GM12892 (cell line): ENCODE measurements around the gene ARHGAP26.

Source experiments
- DNase-seq: peaks from one replicate; pipeline ENCODE4 v3.0.0; 2011; ENCODE audit not compliant: insufficient read length
- FAIRE-seq: peaks from 2 replicates; lab custom pipeline; 2011; peaks lifted over from hg19 to GRCh38; lab: Jason Lieb, UNC
- POLR2A ChIP-seq: IDR thresholded peaks from 2 replicates; pipeline ENCODE4 v1.6.1; 2011; ENCODE audit warnings: low read depth, low read length, control low read depth
- POLR2AphosphoS5 ChIP-seq: IDR thresholded peaks from 2 replicates; pipeline ENCODE4 v1.6.1; 2011; ENCODE audit warnings: low read depth, low read length, control low read depth
- TAF1 ChIP-seq: IDR thresholded peaks from 2 replicates; pipeline ENCODE4 v1.6.1; 2011; ENCODE audit warnings: low read depth, mild to moderate bottlenecking, control low read depth, low read length, borderline replicate concordance

ARHGAP26 gene

GRCh38 chr5:142896325-142897007 lies 126.3 kb downstream of the ARHGAP26 start:
- DNase-seq (no peak), FAIRE-seq (no peak)
- TF ChIP-seq POLR2A (no peak), POLR2AphosphoS5 (no peak), TAF1 (no peak)

DNA sequence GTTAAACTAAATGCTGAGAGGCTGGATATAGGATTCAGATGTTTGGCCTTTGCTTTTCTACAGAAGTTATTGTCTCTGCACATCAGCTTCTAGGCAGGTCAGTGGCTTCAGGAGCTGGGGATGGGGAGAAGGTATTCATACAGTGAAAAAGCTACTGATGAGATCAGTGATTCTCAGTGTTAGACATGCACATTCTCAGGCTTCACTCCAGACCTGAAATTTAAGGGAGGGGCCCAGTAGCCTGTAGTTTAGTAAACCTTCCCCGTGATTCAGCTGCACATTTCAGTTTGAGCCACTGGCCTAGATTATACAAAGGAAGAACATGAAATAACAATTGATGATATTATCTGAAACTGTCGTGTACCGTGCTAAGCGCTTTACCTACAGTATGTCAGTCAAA lies 127.2 kb downstream of the ARHGAP26 start:
- FAIRE-seq (no peak), DNase-seq (no peak)
- no peak for TF ChIP-seq POLR2AphosphoS5
- no peak for TF ChIP-seq POLR2A
- TF ChIP-seq TAF1, result no peak

DNA sequence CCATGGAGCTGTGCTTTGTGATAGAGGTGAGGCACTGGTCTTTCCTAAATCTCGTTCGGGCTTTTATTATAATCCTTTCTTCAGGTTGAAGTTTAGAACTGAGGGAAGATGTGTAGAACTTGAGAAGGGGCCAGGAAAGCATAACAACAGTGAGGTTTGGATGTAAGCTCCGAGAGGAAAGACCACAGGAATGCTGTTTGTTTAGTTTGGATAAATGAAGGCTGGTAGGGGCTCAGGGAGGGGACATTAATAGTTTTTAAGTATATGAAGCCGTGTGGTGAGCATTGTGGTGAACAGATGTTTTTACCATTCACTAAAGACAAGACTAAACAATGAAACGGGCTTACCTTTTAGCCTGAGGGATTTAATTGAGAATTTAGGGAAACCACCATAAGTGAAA lies 130.8 kb downstream of the ARHGAP26 start:
- TF ChIP-seq POLR2AphosphoS5 (no peak), POLR2A (no peak), TAF1 (no peak)
- DNase-seq, result no peak
- no peak for FAIRE-seq

DNA sequence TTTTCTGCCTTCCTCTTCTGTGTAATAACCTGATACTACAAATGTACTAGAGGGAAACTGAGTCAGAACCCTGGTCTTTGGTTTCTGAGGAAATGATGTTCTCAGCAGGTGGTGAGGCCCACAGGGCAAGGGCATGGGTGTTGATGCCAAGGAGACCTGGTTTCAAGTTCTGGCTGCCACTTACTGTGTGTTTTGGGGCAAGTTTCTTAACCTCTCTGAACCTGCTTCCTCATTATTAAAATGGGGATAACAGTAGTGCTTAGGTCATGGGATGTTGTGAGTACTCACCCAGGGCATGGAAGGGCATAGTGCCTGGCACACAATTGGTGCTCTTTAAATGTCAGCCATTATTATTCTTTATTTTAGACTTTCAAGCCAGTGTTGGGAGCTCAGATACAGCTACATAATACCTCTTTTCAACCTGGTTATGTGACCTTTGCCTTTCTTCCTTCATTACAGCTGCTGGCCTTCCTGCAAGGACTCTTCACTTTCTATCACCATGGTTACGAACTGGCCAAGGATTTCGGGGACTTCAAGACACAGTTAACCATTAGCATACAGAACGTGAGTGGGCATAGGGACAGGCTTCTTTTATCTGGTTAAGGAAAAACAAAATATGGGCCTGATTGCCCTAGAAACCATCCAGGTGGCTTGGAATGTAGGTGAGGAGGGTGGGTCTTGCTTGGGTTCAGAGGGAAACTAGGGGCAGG lies 131.5 kb downstream of the ARHGAP26 start:
- FAIRE-seq (no peak), DNase-seq (no peak)
- TF ChIP-seq POLR2A, result no peak
- no peak for TF ChIP-seq TAF1
- TF ChIP-seq POLR2AphosphoS5, result no peak

DNA sequence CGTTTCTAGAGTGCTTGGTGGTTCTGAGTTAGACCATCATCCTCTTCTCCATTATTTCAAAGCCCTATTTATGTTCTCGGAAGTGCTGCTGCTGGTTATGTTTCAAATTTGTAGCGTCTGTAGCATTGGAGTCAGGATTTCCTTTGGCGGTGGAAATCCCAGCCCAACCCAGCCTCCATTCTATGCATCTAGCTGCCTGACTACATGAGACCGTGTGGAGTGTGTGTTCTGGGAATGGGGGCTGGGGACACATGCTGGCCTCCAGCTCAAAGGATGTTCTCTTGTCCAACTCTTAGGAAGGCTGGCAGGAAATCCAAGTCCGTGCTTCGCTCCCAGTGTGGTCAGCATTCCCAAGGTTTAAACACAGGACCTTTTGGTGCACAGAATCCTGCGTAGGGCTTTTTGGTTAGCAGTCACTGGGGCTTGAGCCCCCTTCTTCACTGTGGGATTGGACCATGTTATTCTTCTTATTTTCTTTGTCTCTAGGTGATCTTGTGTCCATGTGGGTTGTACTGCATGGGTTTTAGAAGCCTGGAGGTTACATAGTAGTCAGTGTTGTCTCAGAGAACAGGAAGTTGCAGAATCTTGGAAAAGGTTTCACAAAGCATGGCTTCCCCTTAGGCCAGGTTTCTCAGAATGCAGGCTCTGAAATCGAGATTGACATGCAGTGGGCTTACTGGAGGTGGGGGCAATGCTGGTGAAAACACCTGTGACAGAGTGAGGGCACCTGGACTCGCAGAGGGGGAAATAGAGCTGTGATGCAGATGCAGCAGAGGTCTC lies 132.2 kb downstream of the ARHGAP26 start:
- TF ChIP-seq TAF1, result no peak
- no peak for TF ChIP-seq POLR2A
- TF ChIP-seq POLR2AphosphoS5, result no peak
- DNase-seq (no peak), FAIRE-seq (no peak)

- TF ChIP-seq TAF1 (no peak), POLR2AphosphoS5 (no peak), POLR2A (no peak)
- FAIRE-seq (no peak), DNase-seq (no peak)
These were observed 134.2 kb downstream of the ARHGAP26 start for GRCh38 chr5:142904416-142904815.

- FAIRE-seq (no peak), DNase-seq (no peak)
- TF ChIP-seq POLR2A, result no peak
- TF ChIP-seq POLR2AphosphoS5, result no peak
- TF ChIP-seq TAF1, result no peak
These were observed 135.2 kb downstream of the ARHGAP26 start for GRCh38 chr5:142905348-142905747.

DNA sequence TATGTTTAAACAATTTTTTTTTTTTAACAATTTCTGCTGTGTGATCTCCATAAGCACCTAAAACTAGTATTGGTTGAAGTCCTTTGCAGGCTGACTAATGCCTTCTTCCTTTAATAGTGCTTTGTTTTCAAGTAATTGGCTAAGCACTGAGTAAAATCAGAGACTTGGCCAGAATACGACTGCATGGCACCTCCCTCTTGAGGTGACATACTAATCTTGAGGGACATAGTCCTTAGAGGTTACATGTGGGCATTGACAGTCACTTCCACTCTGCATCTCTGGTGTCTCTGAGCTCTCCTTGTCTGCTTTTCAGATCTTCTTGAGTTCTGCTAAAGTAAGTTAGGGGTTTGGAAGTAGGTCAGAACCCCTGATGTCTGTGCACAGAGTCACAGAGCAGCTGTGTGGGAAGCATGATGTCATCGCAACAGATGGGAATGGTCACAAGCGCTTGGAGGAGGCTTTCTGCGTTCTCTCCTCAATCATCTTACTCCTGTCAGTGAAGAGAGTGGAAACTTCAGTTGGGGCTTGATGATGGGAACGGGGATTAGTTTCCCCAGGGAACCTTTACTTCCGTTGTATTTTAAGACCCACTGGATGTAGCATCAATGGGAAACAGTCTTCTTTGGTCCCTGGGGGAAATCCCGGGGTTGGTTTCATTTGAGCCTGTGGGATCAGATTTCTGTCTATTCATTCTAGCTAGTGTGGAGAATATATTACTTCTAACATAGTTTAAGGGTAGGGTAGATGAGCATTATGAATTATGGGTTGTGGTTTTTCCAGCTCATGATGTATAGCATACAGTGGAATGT lies 136.9 kb downstream of the ARHGAP26 start:
- no peak for FAIRE-seq
- no peak for DNase-seq
- TF ChIP-seq POLR2AphosphoS5 (no peak), POLR2A (no peak), TAF1 (no peak)

GRCh38 chr5:142908659-142909058 lies 138.5 kb downstream of the ARHGAP26 start:
- DNase-seq, result no peak
- no peak for FAIRE-seq
- TF ChIP-seq POLR2A, result no peak
- no peak for TF ChIP-seq TAF1
- no peak for TF ChIP-seq POLR2AphosphoS5

- no peak for TF ChIP-seq TAF1
- no peak for TF ChIP-seq POLR2AphosphoS5
- no peak for TF ChIP-seq POLR2A
- DNase-seq (no peak), FAIRE-seq (no peak)
These were observed 140.0 kb downstream of the ARHGAP26 start for GRCh38 chr5:142910128-142910527.
